HEK293 (cell line): Measurements from ENCODE around the gene TRIM8.

Experiments
- CTCF ChIA-PET: fragments of 350-600 bp; formaldehyde crosslinking; extraction: SDS; loops from one replicate; lab custom pipeline; 2021; ENCODE audit warnings: antibody characterized with exemption; lab: Yijun Ruan, JAX
- POLR2A ChIA-PET: fragments of 300-600 bp; formaldehyde crosslinking; extraction: SDS; loops from one replicate; lab custom pipeline; 2020; ENCODE audit warnings: antibody characterized with exemption, inconsistent platforms; lab: Yijun Ruan, JAX
- H3K27ac ChIP-seq: fragments of 200-500 bp; sonication (Bioruptor generic); 2 replicates; pipeline ENCODE4 v1.5.1; 2014; ENCODE audit warnings: low read depth, low read length, control low read depth, inconsistent platforms; ENCODE audit errors: extremely low read depth
- H3K36me3 ChIP-seq, 2 experiments: fragments of 200-500 bp in 1 of 2; sonication (Bioruptor generic) in 1 of 2; 1 replicate in 1 of 2; 2 replicates in 1 of 2; pipeline ENCODE4 v1.5.1; 2014 to 2017; ENCODE audit warnings: inconsistent platforms in 2 of 2, low read length in 2 of 2; ENCODE audit not compliant: control insufficient read depth in 2 of 2, insufficient read depth in 1 of 2
- H3K4me1 ChIP-seq: fragments of 200-500 bp; sonication (Bioruptor generic); 2 replicates; pipeline ENCODE4 v1.5.1; 2014; ENCODE audit warnings: mild to moderate bottlenecking, low read length, inconsistent platforms; ENCODE audit not compliant: control insufficient read depth, insufficient read depth
- H3K4me3 ChIP-seq: 2 replicates; pipeline ENCODE4 v1.5.1; 2011; ENCODE audit warnings: low read depth, mild to moderate bottlenecking, control low read depth, low read length, moderate library complexity
- H3K9me3 ChIP-seq: fragments of 200-500 bp; sonication (Bioruptor generic); 2 replicates; pipeline ENCODE4 v1.5.1; 2014; ENCODE audit warnings: low read depth, low read length, inconsistent platforms; ENCODE audit not compliant: control insufficient read depth, insufficient read depth
- AEBP2 ChIP-seq: fragments of 450-650 bp; formaldehyde crosslinking; IDR thresholded peaks from 2 replicates; pipeline ENCODE4 v1.5.1; 2016; ENCODE audit warnings: missing biosample characterization, missing genetic modification characterization, borderline replicate concordance
- EGR2 ChIP-seq: fragments of 450-650 bp; formaldehyde crosslinking; IDR thresholded peaks from 2 replicates; pipeline ENCODE4 v1.5.1; 2016; ENCODE audit warnings: low read depth, missing biosample characterization, missing genetic modification characterization
- KLF10 ChIP-seq: fragments of 450-650 bp; IDR thresholded peaks from 2 replicates; pipeline ENCODE4 v1.5.1; 2018; ENCODE audit warnings: missing biosample characterization, mild to moderate bottlenecking, missing genetic modification characterization
- PRDM4 ChIP-seq: fragments of 450-650 bp; formaldehyde crosslinking; IDR thresholded peaks from 2 replicates; pipeline ENCODE4 v1.5.1; 2017; ENCODE audit warnings: missing biosample characterization, missing genetic modification characterization
- TRIM28 ChIP-seq: IDR thresholded peaks from 2 replicates; pipeline ENCODE4 v1.6.1; 2011; ENCODE audit warnings: low read length, control low read depth, borderline replicate concordance
- ZBTB21 ChIP-seq: fragments of 450-650 bp; formaldehyde crosslinking; IDR thresholded peaks from 2 replicates; pipeline ENCODE4 v1.5.1; 2017; ENCODE audit warnings: missing biosample characterization, missing genetic modification characterization
- ZBTB26 ChIP-seq: fragments of 450-650 bp; formaldehyde crosslinking; optimal IDR thresholded peaks from 2 replicates; pipeline ENCODE3; 2016; ENCODE audit warnings: missing biosample characterization, mild to moderate bottlenecking, missing genetic modification characterization
- ZNF140 ChIP-seq: fragments of 450-650 bp; formaldehyde crosslinking; IDR thresholded peaks from 2 replicates; pipeline ENCODE4 v1.5.1; 2016; ENCODE audit warnings: missing biosample characterization, missing genetic modification characterization
- ZNF248 ChIP-seq: fragments of 450-650 bp; formaldehyde crosslinking; IDR thresholded peaks from 2 replicates; pipeline ENCODE4 v1.5.1; 2017; ENCODE audit warnings: missing biosample characterization, missing genetic modification characterization
- ZNF302 ChIP-seq: fragments of 450-650 bp; formaldehyde crosslinking; IDR thresholded peaks from 2 replicates; pipeline ENCODE4 v1.5.1; 2016; ENCODE audit warnings: missing biosample characterization, missing genetic modification characterization, low read depth
- ZNF394 ChIP-seq: fragments of 450-650 bp; formaldehyde crosslinking; IDR thresholded peaks from 2 replicates; pipeline ENCODE4 v1.5.1; 2016; ENCODE audit warnings: missing biosample characterization, missing genetic modification characterization, mild to moderate bottlenecking, moderate library complexity, borderline replicate concordance
- ZNF426 ChIP-seq: fragments of 450-650 bp; formaldehyde crosslinking; IDR thresholded peaks from 2 replicates; pipeline ENCODE4 v1.5.1; 2017; ENCODE audit warnings: missing biosample characterization, missing genetic modification characterization, mild to moderate bottlenecking, inconsistent platforms, moderate library complexity
- ZNF596 ChIP-seq: fragments of 450-650 bp; IDR thresholded peaks from 2 replicates; pipeline ENCODE4 v1.5.0; 2018; ENCODE audit warnings: missing biosample characterization, mild to moderate bottlenecking, missing genetic modification characterization, moderate library complexity
- TF ChIP-seq, protein P1 (sequence below): fragments of 450-650 bp; formaldehyde crosslinking; IDR thresholded peaks from 2 replicates; pipeline ENCODE4 v1.5.1; 2016; ENCODE audit warnings: missing biosample characterization, missing genetic modification characterization
- TF ChIP-seq, protein P2 (sequence below): fragments of 450-650 bp; formaldehyde crosslinking; IDR thresholded peaks from 2 replicates; pipeline ENCODE4 v1.5.1; 2016; ENCODE audit warnings: missing biosample characterization, missing genetic modification characterization

Gene TRIM8

DNA sequence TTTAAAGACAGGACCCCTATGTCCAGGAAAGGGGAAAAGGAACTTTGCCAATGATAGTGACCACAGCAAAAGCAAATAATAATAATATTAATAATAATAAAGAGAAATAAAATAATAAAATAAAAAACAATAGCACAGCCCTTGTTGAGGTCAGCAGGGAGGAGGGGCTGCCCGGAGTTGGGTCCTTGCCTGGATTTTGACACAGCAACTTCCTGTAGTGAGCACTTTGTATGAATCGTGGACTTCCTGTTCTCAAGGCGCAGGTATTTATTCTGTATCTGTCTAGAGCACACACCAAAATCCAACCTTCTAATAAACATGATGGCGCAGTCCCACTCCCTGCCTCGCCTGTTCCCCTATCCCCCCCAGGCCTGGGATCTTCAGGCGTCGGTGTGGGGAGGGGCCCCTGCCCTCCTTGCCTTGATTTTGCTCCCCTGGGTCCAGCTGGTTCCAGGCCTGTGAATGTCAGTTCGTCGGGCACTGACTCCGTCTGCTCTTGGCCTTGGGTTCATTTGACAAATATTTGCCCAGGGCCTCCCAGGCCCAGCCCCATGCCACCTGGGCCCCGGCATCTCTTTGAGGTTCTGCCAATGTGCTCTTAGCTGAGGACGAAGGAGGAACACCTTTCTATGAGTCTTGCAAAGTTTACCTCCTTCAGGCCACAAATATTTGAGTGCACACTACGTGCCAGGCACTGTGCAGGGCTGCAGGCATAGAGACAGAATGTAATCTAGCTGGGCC, 13.9 kb downstream of the TRIM8 start:
- POLR2A ChIA-PET, result interaction anchor here (0.7 to 1.6 kb wide), 4 partner anchors 8 to 34 kb away, joined by 3 to 11 read pairs (median 6); no protein-coding TSS in a partner anchor
- CTCF ChIA-PET, result interaction anchor here (0.6 to 1.5 kb wide), 2 partner anchors 12 to 53 kb away, joined by 3 to 4 read pairs; no protein-coding TSS in a partner anchor
- Histone ChIP-seq H3K4me1 (no peaks in the 10 kb centered on the region), H3K27ac (peak overlapping the region; percentile 31; the same call in 1 of the 2 replicates), H3K9me3 (no peaks in the 10 kb centered on the region), H3K4me3 (no peak overlapping the region)
- no peak for TF ChIP-seq ZNF248 (tag by site-specific recombination)
- no peak for TF ChIP-seq ZBTB21 (tag by site-specific recombination)
- no peak for TF ChIP-seq AEBP2 (tag by site-specific recombination)
- TF ChIP-seq ZNF596 (tag by site-specific recombination), result no peak
- TF ChIP-seq ZNF140 (tag by site-specific recombination), result no peak
- no peak for TF ChIP-seq PRDM4 (tag by site-specific recombination)
- TF ChIP-seq, protein P1, sequence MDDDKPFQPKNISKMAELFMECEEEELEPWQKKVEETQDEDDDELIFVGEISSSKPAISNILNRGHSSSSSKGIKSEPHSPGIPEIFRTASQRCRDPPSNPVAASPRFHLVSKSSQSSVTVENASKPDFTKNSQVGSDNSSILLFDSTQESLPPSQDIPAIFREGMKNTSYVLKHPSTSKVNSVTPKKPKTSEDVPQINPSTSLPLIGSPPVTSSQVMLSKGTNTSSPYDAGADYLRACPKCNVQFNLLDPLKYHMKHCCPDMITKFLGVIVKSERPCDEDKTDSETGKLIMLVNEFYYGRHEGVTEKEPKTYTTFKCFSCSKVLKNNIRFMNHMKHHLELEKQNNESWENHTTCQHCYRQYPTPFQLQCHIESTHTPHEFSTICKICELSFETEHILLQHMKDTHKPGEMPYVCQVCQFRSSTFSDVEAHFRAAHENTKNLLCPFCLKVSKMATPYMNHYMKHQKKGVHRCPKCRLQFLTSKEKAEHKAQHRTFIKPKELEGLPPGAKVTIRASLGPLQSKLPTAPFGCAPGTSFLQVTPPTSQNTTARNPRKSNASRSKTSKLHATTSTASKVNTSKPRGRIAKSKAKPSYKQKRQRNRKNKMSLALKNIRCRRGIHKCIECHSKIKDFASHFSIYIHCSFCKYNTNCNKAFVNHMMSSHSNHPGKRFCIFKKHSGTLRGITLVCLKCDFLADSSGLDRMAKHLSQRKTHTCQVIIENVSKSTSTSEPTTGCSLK (tag by site-specific recombination), result no peak
- TF ChIP-seq ZNF302 (tag by site-specific recombination), result no peak
- TF ChIP-seq, protein P2, sequence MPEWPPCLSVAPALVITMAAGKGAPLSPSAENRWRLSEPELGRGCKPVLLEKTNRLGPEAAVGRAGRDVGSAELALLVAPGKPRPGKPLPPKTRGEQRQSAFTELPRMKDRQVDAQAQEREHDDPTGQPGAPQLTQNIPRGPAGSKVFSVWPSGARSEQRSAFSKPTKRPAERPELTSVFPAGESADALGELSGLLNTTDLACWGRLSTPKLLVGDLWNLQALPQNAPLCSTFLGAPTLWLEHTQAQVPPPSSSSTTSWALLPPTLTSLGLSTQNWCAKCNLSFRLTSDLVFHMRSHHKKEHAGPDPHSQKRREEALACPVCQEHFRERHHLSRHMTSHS (tag by site-specific recombination), result no peak
- no peak for TF ChIP-seq KLF10 (tag by site-specific recombination)
- no peak for TF ChIP-seq ZNF394 (tag by site-specific recombination)
- no peak for TF ChIP-seq ZBTB26 (tag by site-specific recombination)
- no peak for TF ChIP-seq ZNF426 (tag by site-specific recombination)
- no peak for TF ChIP-seq TRIM28
- no peak for TF ChIP-seq EGR2
- TF ChIP-seq, all 188 proteins: peak for 0
- H3K36me3 ChIP-seq, result peaks cover 0 to 49% of the 10 kb centered on the region in 2 experiments; a peak in 2 of 3 replicates
